Subcutaneous abdominal adipose tissue (tissue), 5 donors: ENCODE data around the gene C1orf167.

ENCODE experiments used
- H3K27ac ChIP-seq: one replicate; pipeline ENCODE4 v1.7.0; 2013; ENCODE audit warnings: low read depth, mild to moderate bottlenecking, inconsistent platforms, low read length, moderate library complexity
- H3K27me3 ChIP-seq, 5 donors: one replicate each; pipeline ENCODE4 v1.7.0; 2013; ENCODE audit warnings: low read length in 5 of 5, inconsistent platforms in 1 of 5; ENCODE audit not compliant: control insufficient read depth in 5 of 5, insufficient read depth in 4 of 5
- H3K36me3 ChIP-seq, 5 donors: one replicate each; pipeline ENCODE4 v1.7.0; 2013; ENCODE audit warnings: low read length in 5 of 5; ENCODE audit not compliant: control insufficient read depth in 5 of 5, insufficient read depth in 5 of 5
- H3K4me1 ChIP-seq, 5 donors: one replicate each; pipeline ENCODE4 v1.7.0; 2013; ENCODE audit warnings: low read length in 5 of 5, mild to moderate bottlenecking in 3 of 5, moderate library complexity in 1 of 5; ENCODE audit not compliant: control insufficient read depth in 5 of 5, insufficient read depth in 5 of 5
- H3K4me3 ChIP-seq, 5 donors: one replicate each; pipeline ENCODE4 v1.7.0; 2013; ENCODE audit warnings: low read length in 5 of 5, low read depth in 1 of 5
- H3K9ac ChIP-seq, 5 donors: one replicate each; pipeline ENCODE4 v1.7.0; 2013; ENCODE audit warnings: low read length in 5 of 5, mild to moderate bottlenecking in 4 of 5, moderate library complexity in 3 of 5
- H3K9me3 ChIP-seq, 5 donors: one replicate each; pipeline ENCODE4 v1.7.0; 2013; ENCODE audit warnings: low read length in 5 of 5; ENCODE audit not compliant: control insufficient read depth in 5 of 5
- donor health status: healthy.
- donor health status: healthy.
- donor health status: healthy.
- donor health status: healthy.
- donor health status: healthy.

The C1orf167 gene

GRCh38 chr1:11735531-11735853 is 26.5 kb upstream of the C1orf167 start:
- Histone ChIP-seq H3K9me3 (no peaks in the 10 kb centered on the region), H3K27ac (peak overlapping the region; percentile 86), H3K4me3 (peak overlapping the region; percentile 38 to 98 (median 97)), H3K36me3 (no peaks in the 10 kb centered on the region), H3K9ac (peak overlapping the region in 3 of 5 donors; percentile 38 to 95 (median 47)), H3K27me3 (no peaks in the 10 kb centered on the region), H3K4me1 (peaks cover 8 to 62% (median 35%) of the 10 kb centered on the region in 5 donors)

GRCh38 chr1:11735854-11736745 is 25.9 kb upstream of the C1orf167 start, which contains the start of gene AGTRAP:
TSS of gene AGTRAP (plus strand) at chr1:11736136. CDS start at chr1:11736209, 73 bp downstream.
- H3K9ac ChIP-seq, result peak within 1 kb of the TSS; percentile 57 to 97 (median 92)

GRCh38 chr1:11736746-11737639 is 25.0 kb upstream of the C1orf167 start:
- Histone ChIP-seq H3K9me3 (no peaks in the 10 kb centered on the region), H3K4me1 (peaks cover 8 to 51% (median 29%) of the 10 kb centered on the region in 5 donors), H3K36me3 (no peaks in the 10 kb centered on the region), H3K27me3 (no peaks in the 10 kb centered on the region), H3K27ac (peak overlapping the region; percentile 86), H3K4me3 (peak overlapping the region; percentile 62 to 98 (median 97)), H3K9ac (peak overlapping the region; percentile 57 to 97 (median 92))

More at GRCh38 chr1:11735854-11736745, 25.9 kb upstream of the C1orf167 start, which contains the start of gene AGTRAP:
- H3K4me1 ChIP-seq, result peaks cover 8 to 60% (median 34%) of the 10 kb centered on the region in 5 donors
- H3K27ac ChIP-seq, result peak within 1 kb of the TSS; percentile 86
- H3K36me3 ChIP-seq, result no peaks in the 10 kb centered on the region
- H3K4me3 ChIP-seq, result peak within 1 kb of the TSS; percentile 83 to 98 (median 97)
- no peaks in the 10 kb centered on the region for H3K9me3 ChIP-seq
- no peaks in the 10 kb centered on the region for H3K27me3 ChIP-seq

- no peak overlapping the region for H3K9ac ChIP-seq
- H3K4me1 ChIP-seq, result peaks cover 8 to 44% (median 29%) of the 10 kb centered on the region in 5 donors
- H3K27ac ChIP-seq, result peak overlapping the region; percentile 86
Observed at GRCh38 chr1:11738096-11738495, 23.9 kb upstream of the C1orf167 start.

GRCh38 chr1:11738783-11739182 is 23.2 kb upstream of the C1orf167 start:
- H3K27ac ChIP-seq, result no peak overlapping the region
- H3K9ac ChIP-seq, result no peak overlapping the region
- H3K4me1 ChIP-seq, result peaks cover 8 to 44% (median 29%) of the 10 kb centered on the region in 5 donors
- H3K4me3 ChIP-seq, result no peak overlapping the region
- H3K27me3 ChIP-seq, result no peaks in the 10 kb centered on the region
- no peaks in the 10 kb centered on the region for H3K36me3 ChIP-seq
- no peaks in the 10 kb centered on the region for H3K9me3 ChIP-seq

More at GRCh38 chr1:11738096-11738495, 23.9 kb upstream of the C1orf167 start:
- Histone ChIP-seq H3K36me3 (no peaks in the 10 kb centered on the region), H3K27me3 (no peaks in the 10 kb centered on the region), H3K9me3 (no peaks in the 10 kb centered on the region), H3K4me3 (no peak overlapping the region)

- H3K4me1 ChIP-seq, result peaks cover 5 to 39% (median 27%) of the 10 kb centered on the region in 5 donors
- no peaks in the 10 kb centered on the region for H3K9me3 ChIP-seq
- peak overlapping the region in 1 of 5 donors; percentile 3 for H3K9ac ChIP-seq
- no peak overlapping the region for H3K4me3 ChIP-seq
- no peaks in the 10 kb centered on the region for H3K27me3 ChIP-seq
- H3K27ac ChIP-seq, result no peak overlapping the region
- H3K36me3 ChIP-seq, result peaks cover 0 to 2% (median 2%) of the 10 kb centered on the region in 5 donors
Observed at GRCh38 chr1:11740258-11741192, 21.5 kb upstream of the C1orf167 start.

GRCh38 chr1:11741482-11741881 is 20.5 kb upstream of the C1orf167 start:
- no peak overlapping the region for H3K9ac ChIP-seq
- H3K4me3 ChIP-seq, result no peak overlapping the region
- H3K27ac ChIP-seq, result no peak overlapping the region
- H3K27me3 ChIP-seq, result no peaks in the 10 kb centered on the region
- H3K9me3 ChIP-seq, result no peaks in the 10 kb centered on the region
- peaks cover 0 to 12% (median 11%) of the 10 kb centered on the region in 5 donors for H3K36me3 ChIP-seq
- peaks cover 3 to 33% (median 19%) of the 10 kb centered on the region in 5 donors for H3K4me1 ChIP-seq

GRCh38 chr1:11741919-11742558 is 20.0 kb upstream of the C1orf167 start:
- Histone ChIP-seq H3K27me3 (no peaks in the 10 kb centered on the region), H3K36me3 (peaks cover 0 to 18% (median 11%) of the 10 kb centered on the region in 5 donors), H3K4me1 (peaks cover 2 to 27% (median 13%) of the 10 kb centered on the region in 5 donors), H3K27ac (no peak overlapping the region), H3K9me3 (no peaks in the 10 kb centered on the region), H3K9ac (no peak overlapping the region), H3K4me3 (no peak overlapping the region)

- H3K27ac ChIP-seq, result no peak overlapping the region
- H3K4me3 ChIP-seq, result no peak overlapping the region
- H3K27me3 ChIP-seq, result no peaks in the 10 kb centered on the region
- peaks cover 0 to 40% (median 30%) of the 10 kb centered on the region in 5 donors for H3K36me3 ChIP-seq
- H3K4me1 ChIP-seq, result peaks cover 0 to 13% (median 11%) of the 10 kb centered on the region in 5 donors
- H3K9me3 ChIP-seq, result no peaks in the 10 kb centered on the region
- H3K9ac ChIP-seq, result no peak overlapping the region
Observed at GRCh38 chr1:11744287-11744686, 17.7 kb upstream of the C1orf167 start.
